Measurements from ENCODE around the gene EFEMP1. TPM values are rescaled to one million over a fixed set of nuclear protein-coding genes. Genes with fewer than 3 reads are reported as not detected.

The EFEMP1 gene
- polyA plus RNA-seq, 3 donors from 2014 or later: not detected

- DNase-seq: no peak
- H3K4me3 Mint-ChIP-seq: no peak overlapping the region
- H3K36me3 Mint-ChIP-seq: no peaks in the 10 kb centered on the region
- peaks cover 0 to 4% (median 0%) of the 10 kb centered on the region in 6 donors for H3K9me3 Mint-ChIP-seq
- H3K4me1 Mint-ChIP-seq: no peaks in the 10 kb centered on the region
- no peak overlapping the region for H3K27ac Mint-ChIP-seq
- peaks cover 0 to 2% (median 1%) of the 10 kb centered on the region in 3 donors for H3K27me3 Mint-ChIP-seq (ENCODE audit: low read depth in 3 of 3)
Observed at GRCh38 chr2:55883357-55883756, 40.2 kb downstream of the EFEMP1 start.

GRCh38 chr2:55882954-55883353 is 40.6 kb downstream of the EFEMP1 start:
- Mint-ChIP-seq H3K4me3 (no peak overlapping the region), H3K27me3 (ENCODE audit: low read depth in 3 of 3) (peaks cover 0 to 2% (median 1%) of the 10 kb centered on the region in 3 donors), H3K27ac (no peak overlapping the region), H3K4me1 (no peaks in the 10 kb centered on the region), H3K9me3 (peaks cover 0 to 4% (median 0%) of the 10 kb centered on the region in 6 donors), H3K36me3 (no peaks in the 10 kb centered on the region)
- DNase-seq: no peak

- H3K27ac Mint-ChIP-seq: no peak overlapping the region
- H3K4me1 Mint-ChIP-seq: no peaks in the 10 kb centered on the region
- H3K27me3 Mint-ChIP-seq (ENCODE audit: low read depth in 3 of 3): peaks cover 0 to 2% (median 1%) of the 10 kb centered on the region in 3 donors
- H3K4me3 Mint-ChIP-seq: no peak overlapping the region
- no peak for DNase-seq
- H3K36me3 Mint-ChIP-seq: no peaks in the 10 kb centered on the region
- H3K9me3 Mint-ChIP-seq: peaks cover 0 to 2% (median 0%) of the 10 kb centered on the region in 6 donors
Observed at GRCh38 chr2:55880416-55881143, 43.0 kb downstream of the EFEMP1 start.

GRCh38 chr2:55879976-55880375 is 43.6 kb downstream of the EFEMP1 start:
- DNase-seq: no peak
- Mint-ChIP-seq H3K9me3 (peaks cover 0 to 2% (median 0%) of the 10 kb centered on the region in 6 donors), H3K27ac (no peak overlapping the region), H3K36me3 (no peaks in the 10 kb centered on the region), H3K4me3 (no peak overlapping the region), H3K27me3 (ENCODE audit: low read depth in 3 of 3) (peaks cover 0 to 2% (median 1%) of the 10 kb centered on the region in 3 donors), H3K4me1 (no peaks in the 10 kb centered on the region)

- Mint-ChIP-seq H3K9me3 (peaks cover 0 to 2% (median 0%) of the 10 kb centered on the region in 6 donors), H3K27me3 (ENCODE audit: low read depth in 3 of 3) (peaks cover 0 to 4% (median 2%) of the 10 kb centered on the region in 3 donors), H3K4me1 (no peaks in the 10 kb centered on the region), H3K4me3 (no peak overlapping the region), H3K36me3 (no peaks in the 10 kb centered on the region), H3K27ac (no peak overlapping the region)
- DNase-seq: no peak
Observed at GRCh38 chr2:55877087-55877436, 46.5 kb downstream of the EFEMP1 start.

GRCh38 chr2:55876429-55877086 is 47.0 kb downstream of the EFEMP1 start:
- no peaks in the 10 kb centered on the region for H3K36me3 Mint-ChIP-seq
- peaks cover 0 to 4% (median 2%) of the 10 kb centered on the region in 3 donors for H3K27me3 Mint-ChIP-seq (ENCODE audit: low read depth in 3 of 3)
- DNase-seq: no peak
- peaks cover 0 to 2% (median 0%) of the 10 kb centered on the region in 6 donors for H3K9me3 Mint-ChIP-seq
- no peaks in the 10 kb centered on the region for H3K4me1 Mint-ChIP-seq
- no peak overlapping the region for H3K4me3 Mint-ChIP-seq
- no peak overlapping the region for H3K27ac Mint-ChIP-seq

GRCh38 chr2:55875434-55876135 is 48.0 kb downstream of the EFEMP1 start:
- H3K4me1 Mint-ChIP-seq: no peaks in the 10 kb centered on the region
- peaks cover 0 to 2% (median 0%) of the 10 kb centered on the region in 6 donors for H3K9me3 Mint-ChIP-seq
- H3K27me3 Mint-ChIP-seq (ENCODE audit: low read depth in 3 of 3): peaks cover 0 to 4% (median 2%) of the 10 kb centered on the region in 3 donors
- H3K27ac Mint-ChIP-seq: no peak overlapping the region
- no peaks in the 10 kb centered on the region for H3K36me3 Mint-ChIP-seq
- H3K4me3 Mint-ChIP-seq: no peak overlapping the region
- DNase-seq: no peak

GRCh38 chr2:55874338-55874737 is 49.2 kb downstream of the EFEMP1 start:
- Mint-ChIP-seq H3K4me1 (no peaks in the 10 kb centered on the region), H3K27me3 (ENCODE audit: low read depth in 3 of 3) (peaks cover 0 to 4% (median 4%) of the 10 kb centered on the region in 3 donors), H3K27ac (no peak overlapping the region), H3K4me3 (no peak overlapping the region), H3K9me3 (peaks cover 0 to 2% (median 0%) of the 10 kb centered on the region in 6 donors), H3K36me3 (no peaks in the 10 kb centered on the region)
- no peak for DNase-seq

- H3K4me3 Mint-ChIP-seq: no peak overlapping the region
- no peak for DNase-seq
- H3K27ac Mint-ChIP-seq: no peak overlapping the region
- no peaks in the 10 kb centered on the region for H3K4me1 Mint-ChIP-seq
- H3K27me3 Mint-ChIP-seq (ENCODE audit: low read depth in 3 of 3): peaks cover 0 to 4% (median 3%) of the 10 kb centered on the region in 3 donors
- H3K36me3 Mint-ChIP-seq: no peaks in the 10 kb centered on the region
- peaks cover 0 to 2% (median 0%) of the 10 kb centered on the region in 6 donors for H3K9me3 Mint-ChIP-seq
Observed at GRCh38 chr2:55871637-55872036, 51.9 kb downstream of the EFEMP1 start.

GRCh38 chr2:55869637-55870325 is 53.8 kb downstream of the EFEMP1 start:
- H3K27ac Mint-ChIP-seq: no peak overlapping the region

GRCh38 chr2:55865096-55865835 is 58.3 kb downstream of the EFEMP1 start:
- H3K4me3 Mint-ChIP-seq: no peak overlapping the region
- no peak overlapping the region for H3K27ac Mint-ChIP-seq
- H3K27me3 Mint-ChIP-seq (ENCODE audit: low read depth in 3 of 3): peaks cover 0 to 4% (median 0%) of the 10 kb centered on the region in 3 donors
- no peak for DNase-seq
- no peaks in the 10 kb centered on the region for H3K4me1 Mint-ChIP-seq
- no peaks in the 10 kb centered on the region for H3K36me3 Mint-ChIP-seq
- H3K9me3 Mint-ChIP-seq: peaks cover 0 to 9% (median under 1%) of the 10 kb centered on the region in 6 donors

More at GRCh38 chr2:55869637-55870325, 53.8 kb downstream of the EFEMP1 start:
- Mint-ChIP-seq H3K9me3 (peaks cover 0 to 1% (median 0%) of the 10 kb centered on the region in 6 donors), H3K36me3 (no peaks in the 10 kb centered on the region), H3K27me3 (ENCODE audit: low read depth in 3 of 3) (peaks cover 0 to 4% (median 3%) of the 10 kb centered on the region in 3 donors), H3K4me1 (no peaks in the 10 kb centered on the region), H3K4me3 (no peak overlapping the region)
- no peak for DNase-seq

- no peaks in the 10 kb centered on the region for H3K36me3 Mint-ChIP-seq
- no peaks in the 10 kb centered on the region for H3K4me1 Mint-ChIP-seq
- H3K27me3 Mint-ChIP-seq (ENCODE audit: low read depth in 3 of 3): peaks cover 0 to under 1% (median 0%) of the 10 kb centered on the region in 3 donors
- no peak overlapping the region for H3K27ac Mint-ChIP-seq
- H3K4me3 Mint-ChIP-seq: no peak overlapping the region
- peaks cover 0 to 9% (median 1%) of the 10 kb centered on the region in 6 donors for H3K9me3 Mint-ChIP-seq
- no peak for DNase-seq
Observed at GRCh38 chr2:55864351-55865084, 59.1 kb downstream of the EFEMP1 start.
